KOPT-K1 (cell line): Measurements from ENCODE around the gene SLC22A14.
"Not testable (repeated sequence)": the region's sequence is repeated elsewhere in the genome, so short reads cannot be mapped to it uniquely, and the experiment has no call there.

Source experiments
- H3K27ac ChIP-seq: fragments of 200-600 bp; sonication (generic); 2 replicates; pipeline ENCODE4 v1.5.1; 2016; ENCODE audit warnings: antibody characterized with exemption, mild to moderate bottlenecking, low read depth, low read length; ENCODE audit not compliant: poor library complexity, severe bottlenecking
- H3K36me3 ChIP-seq: fragments of 200-600 bp; sonication (generic); 2 replicates; pipeline ENCODE4 v1.5.1; 2017; ENCODE audit warnings: antibody characterized with exemption, mild to moderate bottlenecking, low read length, moderate library complexity; ENCODE audit not compliant: insufficient read depth
- H3K9me3 ChIP-seq: fragments of 200-600 bp; sonication (generic); 2 replicates; pipeline ENCODE4 v1.5.1; 2017; ENCODE audit warnings: antibody characterized with exemption, low read length, mild to moderate bottlenecking; ENCODE audit not compliant: insufficient read depth, poor library complexity, severe bottlenecking

The SLC22A14 gene

GRCh38 chr3:38281895-38282686 is at the start of gene SLC22A14:
TSS of gene SLC22A14 (plus strand) at chr3:38282294. CDS start at chr3:38306027, 23,733 bp downstream.
- no peaks in the 10 kb centered on the region for H3K36me3 ChIP-seq
- H3K27ac ChIP-seq = no peak within 1 kb of the TSS
- H3K9me3 ChIP-seq = no peaks in the 10 kb centered on the region

GRCh38 chr3:38232701-38233100 is 49.4 kb upstream of the SLC22A14 start:
- peaks cover 7% of the 10 kb centered on the region for H3K9me3 ChIP-seq
- no peak overlapping the region for H3K27ac ChIP-seq
- H3K36me3 ChIP-seq = peaks cover 98% of the 10 kb centered on the region

DNA sequence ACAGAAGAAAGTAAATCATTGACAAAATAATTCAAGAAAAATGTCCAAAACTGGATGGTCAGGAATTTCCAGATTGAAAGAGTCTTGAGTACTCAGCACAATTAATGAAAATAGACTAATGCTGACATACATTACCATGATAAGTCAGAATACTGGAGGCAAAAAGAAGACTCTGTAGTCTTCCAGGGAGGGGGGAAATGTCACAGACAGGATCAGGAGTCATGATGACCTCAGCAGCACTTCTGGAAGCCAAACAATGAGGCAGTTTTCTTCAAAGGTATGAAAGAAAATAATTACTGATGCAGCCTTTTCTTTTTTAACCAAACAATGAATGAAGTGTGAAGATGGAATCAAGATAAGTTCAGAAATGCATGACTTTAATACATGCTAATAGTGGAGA is 46.6 kb upstream of the SLC22A14 start:
- H3K27ac ChIP-seq = no peak overlapping the region
- H3K9me3 ChIP-seq = peaks cover 16% of the 10 kb centered on the region
- H3K36me3 ChIP-seq = peaks cover 100% of the 10 kb centered on the region

GRCh38 chr3:38238416-38239008 is 43.6 kb upstream of the SLC22A14 start:
- Histone ChIP-seq H3K27ac (no peak overlapping the region), H3K9me3 (peaks cover 16% of the 10 kb centered on the region), H3K36me3 (peaks cover 97% of the 10 kb centered on the region)

DNA sequence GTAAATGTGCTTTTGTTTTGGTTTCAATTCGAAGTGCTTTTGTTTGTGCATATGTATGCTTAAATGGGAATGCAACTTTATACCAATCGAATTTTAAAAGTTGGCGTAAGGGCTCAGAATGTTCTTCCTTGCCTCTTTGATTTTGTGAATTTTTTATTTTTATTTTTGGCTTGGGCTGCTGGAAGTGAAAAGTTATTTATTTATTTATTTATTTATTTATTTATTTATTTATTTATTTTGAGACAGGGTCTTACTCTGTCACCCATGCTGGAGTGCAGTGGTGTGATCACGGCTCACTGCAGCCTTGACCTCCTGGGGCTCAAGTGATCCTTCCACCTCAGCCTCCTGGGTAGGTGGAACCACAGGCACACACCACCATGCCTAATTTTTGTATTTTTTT is 39.3 kb upstream of the SLC22A14 start:
- H3K27ac ChIP-seq, H3K9me3 ChIP-seq: not testable (repeated sequence)
- peaks cover 91% of the 10 kb centered on the region for H3K36me3 ChIP-seq

GRCh38 chr3:38245930-38246329 is 36.2 kb upstream of the SLC22A14 start:
- no peaks in the 10 kb centered on the region for H3K9me3 ChIP-seq
- H3K36me3 ChIP-seq = peaks cover 91% of the 10 kb centered on the region
- H3K27ac ChIP-seq = no peak overlapping the region

DNA sequence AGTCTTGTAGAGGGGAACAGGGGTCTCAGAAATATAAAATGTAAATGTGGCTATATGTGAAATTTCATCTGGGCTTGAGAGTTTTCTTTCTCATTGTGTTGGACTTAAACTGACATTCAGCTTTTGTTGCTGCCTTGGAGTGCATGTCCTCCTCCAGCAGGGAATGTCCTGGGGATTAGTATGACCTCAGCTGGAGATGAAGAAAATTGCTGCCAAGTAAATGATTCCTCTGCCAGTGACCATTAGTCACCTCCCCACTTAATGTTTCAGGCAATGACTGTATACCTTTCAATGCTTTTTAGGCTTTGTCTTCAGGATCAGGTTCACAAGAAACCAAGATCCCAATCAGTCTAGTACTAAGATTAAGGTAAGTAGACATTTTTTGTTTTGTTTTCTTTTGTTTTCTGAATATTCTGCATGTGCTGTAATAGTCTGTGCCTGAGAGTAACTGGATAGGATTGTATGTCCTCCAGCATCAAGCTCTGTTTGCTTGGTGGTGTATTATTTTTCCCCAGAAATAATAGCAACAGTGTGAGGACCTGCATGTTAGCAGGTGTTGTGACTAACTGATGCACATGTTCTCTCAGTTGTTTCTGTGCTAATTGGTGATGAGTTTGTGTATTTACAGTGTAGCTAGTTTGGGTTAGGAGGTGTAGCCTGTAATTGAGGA is 34.6 kb upstream of the SLC22A14 start:
- H3K36me3 ChIP-seq = peaks cover 93% of the 10 kb centered on the region
- H3K27ac ChIP-seq = no peak overlapping the region
- H3K9me3 ChIP-seq = no peaks in the 10 kb centered on the region

- Histone ChIP-seq H3K36me3 (peaks cover 100% of the 10 kb centered on the region), H3K27ac (no peak overlapping the region), H3K9me3 (no peaks in the 10 kb centered on the region)
Observed at GRCh38 chr3:38250198-38250597, 31.9 kb upstream of the SLC22A14 start.

- Histone ChIP-seq H3K27ac (no peak overlapping the region), H3K36me3 (peaks cover 99% of the 10 kb centered on the region)
Observed at GRCh38 chr3:38251197-38251596, 30.9 kb upstream of the SLC22A14 start.

DNA sequence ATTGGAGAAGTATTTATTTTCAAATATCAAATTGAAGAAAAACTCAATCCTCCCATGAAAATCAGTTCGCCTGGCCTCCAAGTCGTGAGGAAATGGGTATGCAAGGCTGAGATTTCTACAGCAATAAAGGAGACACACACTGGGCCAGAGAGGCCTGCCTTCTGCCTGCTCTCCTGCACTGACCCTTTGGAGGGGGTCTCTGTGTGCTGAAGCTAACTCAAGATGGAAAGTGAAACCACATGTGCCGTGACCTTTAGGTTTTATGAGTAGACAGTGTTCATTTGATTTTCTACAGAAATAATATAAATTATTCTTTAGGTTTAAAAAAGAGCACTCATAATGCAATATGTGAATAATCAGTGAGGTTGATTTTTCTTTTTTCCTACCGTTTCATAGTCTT is 28.4 kb upstream of the SLC22A14 start:
- Histone ChIP-seq H3K9me3 (no peaks in the 10 kb centered on the region), H3K27ac (no peak overlapping the region), H3K36me3 (peaks cover 74% of the 10 kb centered on the region)

More at GRCh38 chr3:38251197-38251596, 30.9 kb upstream of the SLC22A14 start:
- H3K9me3 ChIP-seq = no peaks in the 10 kb centered on the region

DNA sequence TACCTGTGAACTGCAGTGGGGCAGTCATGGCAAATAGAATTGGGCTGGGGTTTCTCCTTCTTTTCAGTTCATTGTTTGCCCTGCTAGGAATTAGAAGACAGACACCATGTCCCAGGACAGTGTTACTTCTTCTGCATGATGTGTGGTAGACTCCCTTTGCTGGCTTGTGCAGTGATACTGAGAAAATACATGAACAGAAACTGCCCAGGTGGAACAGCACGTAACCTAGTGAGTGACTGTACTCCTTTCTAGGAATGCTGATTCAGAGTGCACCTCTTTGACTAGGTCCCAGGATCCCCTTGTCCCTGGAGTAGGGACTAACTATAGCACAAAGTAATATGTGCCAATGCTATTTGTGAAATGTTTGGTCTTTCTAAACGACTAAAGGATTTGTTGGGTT is 27.2 kb upstream of the SLC22A14 start:
- Histone ChIP-seq H3K9me3 (no peaks in the 10 kb centered on the region), H3K27ac (no peak overlapping the region), H3K36me3 (peaks cover 63% of the 10 kb centered on the region)

GRCh38 chr3:38255627-38256026 is 26.5 kb upstream of the SLC22A14 start:
- Histone ChIP-seq H3K9me3 (no peaks in the 10 kb centered on the region), H3K27ac (no peak overlapping the region), H3K36me3 (peaks cover 55% of the 10 kb centered on the region)

GRCh38 chr3:38257583-38257982 is 24.5 kb upstream of the SLC22A14 start:
- peaks cover 40% of the 10 kb centered on the region for H3K36me3 ChIP-seq
- H3K9me3 ChIP-seq = no peaks in the 10 kb centered on the region
- no peak overlapping the region for H3K27ac ChIP-seq

DNA sequence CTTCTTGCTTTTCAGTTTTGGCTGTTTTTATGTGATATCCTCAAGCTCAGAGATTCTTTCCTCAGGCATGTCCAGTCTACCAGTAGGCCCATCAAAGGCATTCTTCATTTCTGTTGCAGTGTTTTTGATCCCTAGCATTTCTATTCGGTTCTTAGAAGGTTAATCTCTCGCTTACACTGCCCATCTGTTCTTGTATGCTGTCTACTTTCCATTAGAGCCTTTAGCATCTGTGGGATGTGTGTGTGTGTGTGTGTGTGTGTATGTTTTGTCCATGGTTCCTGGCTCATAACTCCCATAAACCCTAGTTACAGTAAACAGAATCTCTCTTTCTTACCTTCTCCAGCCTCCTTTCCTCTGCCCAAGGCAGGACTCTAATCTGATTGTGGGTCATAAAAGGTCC is 21.6 kb upstream of the SLC22A14 start:
- H3K9me3 ChIP-seq = no peaks in the 10 kb centered on the region
- no peak overlapping the region for H3K27ac ChIP-seq
- peaks cover 11% of the 10 kb centered on the region for H3K36me3 ChIP-seq

GRCh38 chr3:38264353-38264771 is 17.7 kb upstream of the SLC22A14 start:
- peaks cover 5% of the 10 kb centered on the region; the same call in 1 of the 2 replicates for H3K36me3 ChIP-seq
- H3K27ac ChIP-seq = no peak overlapping the region
- no peaks in the 10 kb centered on the region for H3K9me3 ChIP-seq
